K562 (cell line): ENCODE results near the gene OTULIN. TPM values are rescaled to one million over a fixed set of nuclear protein-coding genes. Genes with fewer than 3 reads are reported as not detected.

Experiments used
- AFF4 ChIP-seq: sonication (generic); formaldehyde crosslinking; IDR thresholded peaks from 2 replicates; pipeline ENCODE4 v1.8.0; 2023; ENCODE audit warnings: mild to moderate bottlenecking, missing genetic modification reagents
- CXXC5 ChIP-seq: fragments of 250-450 bp; sonication (Bioruptor Pico); IDR thresholded peaks from 2 replicates; pipeline ENCODE4 v1.8.0; 2022; ENCODE audit warnings: inconsistent platforms, mild to moderate bottlenecking, moderate library complexity
- HMBOX1 ChIP-seq: sonication (generic); IDR thresholded peaks from 2 replicates; pipeline ENCODE4 v1.6.1; 2016
- MGA ChIP-seq: fragments of 450-650 bp; IDR thresholded peaks from 2 replicates; pipeline ENCODE4 v1.6.1; 2016; ENCODE audit warnings: mild to moderate bottlenecking, moderate library complexity
- PML ChIP-seq: IDR thresholded peaks from 2 replicates; pipeline ENCODE4 v1.6.1; 2012; ENCODE audit warnings: low read length, inconsistent platforms
- SMARCA4 ChIP-seq: fragments of 450-650 bp; IDR thresholded peaks from 2 replicates; pipeline ENCODE4 v1.6.1; 2016
- TCF3 ChIP-seq: sonication (generic); formaldehyde crosslinking; IDR thresholded peaks from 2 replicates; pipeline ENCODE4 v1.4.0; 2020; ENCODE audit warnings: mild to moderate bottlenecking, missing genetic modification reagents
- TEAD2 ChIP-seq: fragments of 450-650 bp; IDR thresholded peaks from 2 replicates; pipeline ENCODE4 v1.6.1; 2016; ENCODE audit warnings: missing genetic modification characterization, control low read depth, missing compliant biosample characterization
- TEAD4 ChIP-seq, 2 experiments: sonication (generic) in 1 of 2; formaldehyde crosslinking in 1 of 2; IDR thresholded peaks; 2 replicates each; pipeline versions ENCODE4 v1.6.1 to v1.8.0; 2012 to 2022; ENCODE audit warnings: borderline replicate concordance in 1 of 2, inconsistent platforms in 1 of 2, low read length in 1 of 2, mild to moderate bottlenecking in 1 of 2, missing genetic modification reagents in 1 of 2
- THAP7 ChIP-seq: fragments of 250-450 bp; sonication (Bioruptor Pico); IDR thresholded peaks from 2 replicates; pipeline ENCODE4 v1.5.0; 2021
- ZFP36 ChIP-seq: fragments of 150-350 bp; IDR thresholded peaks from 2 replicates; pipeline ENCODE4 v1.6.1; 2018; ENCODE audit warnings: low read length, low read depth; ENCODE audit not compliant: partially characterized antibody
- polyA plus RNA-seq, 8 experiments: library from polyadenylated mRNA; depleted of rRNA in 4 of 8; stranded (reverse) in 5 of 8; unstranded in 3 of 8; fragments of >200 nt; fragmentation: Nextera tagmentation in 2 of 8; fragmentation: Illumina TruSeq in 1 of 8; extraction: Ambion mirVana in 2 of 8; extraction: Trizol in 1 of 8; gene quantifications; 2 replicates each; pipeline versions ENCODE4 v1.2.1 to v1.2.3, GENCODE V29; 2011 to 2014; ENCODE audit warnings: inconsistent platforms in 1 of 8, missing spikeins in 1 of 8
- total RNA-seq, 7 experiments: library from RNA; depleted of rRNA in 6 of 7; stranded (reverse); fragments of >200 nt in 6 of 7; fragmentation: Illumina TruSeq in 2 of 7; extraction: Trizol in 2 of 7; gene quantifications; 2 replicates each; pipeline versions ENCODE4 v1.2.1 to v1.2.3, GENCODE V29; 2011 to 2021; ENCODE audit warnings: low replicate concordance in 1 of 7

OTULIN gene
- total and polyA plus RNA-seq, 9 of the 15 experiments (the other 6 are each of a cell fraction or from before 2014, with no cell fraction given), result 3.3 to 33.6 (median 20.1) TPM

- TF ChIP-seq AFF4 (CRISPR knock-in tag) (no peak), PML (0 out of 2 replicates have a peak, but pooled peaks have one; percentile 17), SMARCA4 (peak; percentile 27; the same call in 1 of the 2 replicates), MGA (peak; percentile 83), HMBOX1 (peak; percentile 78), ZFP36 (no peak), TEAD4 (IDR thresholded peaks at IDR 0.05; ENCODE audit: low read length) (0 out of 2 replicates have a peak, but pooled peaks have one; percentile 19), TEAD4 (CRISPR knock-in tag; IDR thresholded peaks at IDR 0.05; ENCODE audit: borderline replicate concordance) (no peak), THAP7 (CRISPR knock-in tag) (no peak), CXXC5 (0 out of 2 replicates have a peak, but pooled peaks have one; percentile 9), TCF3 (CRISPR knock-in tag) (peak; percentile 37), TEAD2 (tag) (no peak)
Measured at GRCh38 chr5:14675865-14676300, 11.4 kb downstream of the OTULIN start (continued).
